Measurements from ENCODE around the gene PTPRK.

DNA sequence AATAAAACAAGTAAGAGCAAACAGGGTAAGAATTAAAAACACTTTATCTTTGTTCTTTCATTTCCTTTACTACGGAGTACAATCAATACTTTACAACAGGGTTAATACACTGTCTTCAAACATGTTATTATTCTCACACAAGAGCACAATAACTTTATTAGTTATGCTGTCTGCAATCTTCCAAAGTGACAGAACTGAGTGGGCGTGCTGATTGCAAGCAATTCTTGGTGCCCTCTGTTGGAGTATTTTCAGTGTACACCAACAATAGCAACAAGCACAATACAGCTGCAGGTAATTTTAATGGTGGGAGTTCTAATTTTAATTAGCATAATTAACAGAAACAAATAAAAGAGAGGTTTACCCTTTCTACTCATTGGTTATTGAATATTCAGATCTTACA lies 33.9 kb upstream of the PTPRK start:
- TF ChIP-seq KAT2B (IDR thresholded peaks at IDR 0.05; ENCODE audit: low read depth, low read length) (no peak), HNRNPH1 (optimal IDR thresholded peaks at IDR 0.05; ENCODE audit: low read depth, low read length) (no peak), DIDO1 (tag; IDR thresholded peaks at IDR 0.05; ENCODE audit: low read depth) (no peak), ZNF24 (IDR thresholded peaks at IDR 0.05) (no peak), DPF2 (IDR thresholded peaks at IDR 0.05) (no peak), ZNF274 (IDR thresholded peaks at IDR 0.05; ENCODE audit: borderline replicate concordance, low read depth, low read length) (no peak), ATF2 (CRISPR knock-in tag; IDR thresholded peaks at IDR 0.05) (no peak)
- TF ChIP-seq, protein P1, sequence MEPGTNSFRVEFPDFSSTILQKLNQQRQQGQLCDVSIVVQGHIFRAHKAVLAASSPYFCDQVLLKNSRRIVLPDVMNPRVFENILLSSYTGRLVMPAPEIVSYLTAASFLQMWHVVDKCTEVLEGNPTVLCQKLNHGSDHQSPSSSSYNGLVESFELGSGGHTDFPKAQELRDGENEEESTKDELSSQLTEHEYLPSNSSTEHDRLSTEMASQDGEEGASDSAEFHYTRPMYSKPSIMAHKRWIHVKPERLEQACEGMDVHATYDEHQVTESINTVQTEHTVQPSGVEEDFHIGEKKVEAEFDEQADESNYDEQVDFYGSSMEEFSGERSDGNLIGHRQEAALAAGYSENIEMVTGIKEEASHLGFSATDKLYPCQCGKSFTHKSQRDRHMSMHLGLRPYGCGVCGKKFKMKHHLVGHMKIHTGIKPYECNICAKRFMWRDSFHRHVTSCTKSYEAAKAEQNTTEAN (CRISPR knock-in tag; IDR thresholded peaks at IDR 0.05): no peak

All from K562 (cell line).